Upper lobe of right lung (tissue), 1 donor: ENCODE data around the gene NKD2. TPM values are rescaled to one million over a fixed set of nuclear protein-coding genes. Genes with fewer than 3 reads are reported as not detected.

ENCODE experiments used
- ATAC-seq: fragments of 200-7000 bp; cut with Tn5 transposase; one replicate; pipeline ENCODE4 v1.9.1; 2020; ENCODE audit warnings: mild to moderate bottlenecking, moderate library complexity
- DNase-seq: peaks from one replicate; pipeline ENCODE4 v3.0.0-alpha.2; 2020
- H3K27ac ChIP-seq: fragments of 200-600 bp; one replicate; pipeline ENCODE4 v1.8.0; 2022
- H3K27me3 ChIP-seq: fragments of 200-600 bp; one replicate; pipeline ENCODE4 v1.8.0; 2022; ENCODE audit warnings: mild to moderate bottlenecking
- H3K36me3 ChIP-seq: fragments of 200-600 bp; one replicate; pipeline ENCODE4 v1.8.0; 2022
- H3K4me1 ChIP-seq: fragments of 200-600 bp; one replicate; pipeline ENCODE4 v1.8.0; 2022
- H3K4me3 ChIP-seq: fragments of 200-600 bp; one replicate; pipeline ENCODE4 v1.8.0; 2022; ENCODE audit warnings: mild to moderate bottlenecking
- H3K9me3 ChIP-seq: fragments of 200-600 bp; one replicate; pipeline ENCODE4 v1.8.0; 2022
- CTCF ChIP-seq: fragments of 200-600 bp; IDR thresholded peaks from one replicate; pipeline ENCODE4 v1.8.0; 2022; ENCODE audit warnings: antibody characterized with exemption
- intact Hi-C: fragments of 100-400 bp; cut with DNase I; formaldehyde crosslinking; loops from one replicate; pipeline ENCODE4 v1.11.0; 2022
- total RNA-seq: library from RNA; stranded (reverse); fragmentation: NEBNext Ultra II Directional; extraction: Animal tissue kit (Norgen Biotek cat#: 25700); gene quantifications from one replicate; pipeline ENCODE4 v1.2.1, GENCODE V29; 2021
- donor health status: DM: no; HTN: yes; CAD: no; lungs with severe emphysema.

The NKD2 gene
- total RNA-seq, 1 donor from 2014 or later = 64.4 TPM

- DNase-seq (no peak), ATAC-seq (no peak)
- no peaks in the 10 kb centered on the region for H3K4me1 ChIP-seq
- no peak overlapping the region for H3K27ac ChIP-seq
- no peak overlapping the region for H3K4me3 ChIP-seq
- peaks cover 38% of the 10 kb centered on the region for H3K36me3 ChIP-seq
- no peak for TF ChIP-seq CTCF
- intact Hi-C loops = no loop called here
- no peaks in the 10 kb centered on the region for H3K9me3 ChIP-seq
- no peaks in the 10 kb centered on the region for H3K27me3 ChIP-seq
Measured at GRCh38 chr5:1063661-1064382, 55.2 kb downstream of the NKD2 start.

GRCh38 chr5:1064383-1065142 lies 56.0 kb downstream of the NKD2 start:
- ATAC-seq = no peak
- DNase-seq = no peak
- intact Hi-C loops = no loop called here
- TF ChIP-seq CTCF = no peak
- Histone ChIP-seq H3K36me3 (peaks cover 38% of the 10 kb centered on the region), H3K4me3 (no peak overlapping the region), H3K27me3 (no peaks in the 10 kb centered on the region), H3K9me3 (no peaks in the 10 kb centered on the region), H3K27ac (no peak overlapping the region), H3K4me1 (no peaks in the 10 kb centered on the region)

- ATAC-seq (no peak), DNase-seq (no peak)
- no peaks in the 10 kb centered on the region for H3K4me1 ChIP-seq
- no peak for TF ChIP-seq CTCF
- intact Hi-C loops = no loop called here
- H3K27ac ChIP-seq = no peak overlapping the region
- peaks cover 32% of the 10 kb centered on the region for H3K36me3 ChIP-seq
- no peak overlapping the region for H3K4me3 ChIP-seq
- no peaks in the 10 kb centered on the region for H3K27me3 ChIP-seq
- no peaks in the 10 kb centered on the region for H3K9me3 ChIP-seq
Measured at GRCh38 chr5:1065143-1065750, 56.6 kb downstream of the NKD2 start.

GRCh38 chr5:1065891-1066650 lies 57.5 kb downstream of the NKD2 start:
- no peak overlapping the region for H3K4me3 ChIP-seq
- DNase-seq (no peak), ATAC-seq (no peak)
- no peaks in the 10 kb centered on the region for H3K4me1 ChIP-seq
- no peak overlapping the region for H3K27ac ChIP-seq
- no peaks in the 10 kb centered on the region for H3K9me3 ChIP-seq
- TF ChIP-seq CTCF = no peak
- intact Hi-C loops = no loop called here
- peaks cover 28% of the 10 kb centered on the region for H3K36me3 ChIP-seq
- H3K27me3 ChIP-seq = no peaks in the 10 kb centered on the region

GRCh38 chr5:1066676-1067075 lies 58.1 kb downstream of the NKD2 start:
- Histone ChIP-seq H3K36me3 (peaks cover 24% of the 10 kb centered on the region), H3K27me3 (no peaks in the 10 kb centered on the region), H3K9me3 (no peaks in the 10 kb centered on the region), H3K4me3 (no peak overlapping the region), H3K27ac (no peak overlapping the region), H3K4me1 (no peaks in the 10 kb centered on the region)
- TF ChIP-seq CTCF = no peak
- ATAC-seq = no peak
- no peak for DNase-seq
- intact Hi-C loops = no loop called here
